Measurements from ENCODE around the gene CELSR1.

DNA sequence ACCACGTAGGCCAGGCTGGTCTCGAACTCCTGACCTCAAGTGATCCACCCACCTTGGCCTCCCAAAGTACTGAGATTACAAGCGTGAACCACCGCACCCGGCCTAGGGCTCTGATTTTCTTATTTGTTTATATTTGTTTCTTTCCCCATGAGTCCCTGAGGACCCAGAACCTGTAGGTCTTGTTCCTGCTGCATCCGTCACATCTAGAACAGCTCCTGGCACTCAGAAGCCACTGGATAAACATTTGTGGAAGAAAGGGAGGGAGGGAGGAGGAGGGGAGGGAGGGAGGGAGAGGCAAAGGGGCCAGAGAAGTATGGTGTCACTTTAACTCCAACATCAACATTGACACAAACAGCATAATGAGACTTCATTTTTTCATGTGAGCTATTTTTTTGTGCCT is 67.7 kb downstream of the CELSR1 start:
- TF ChIP-seq, protein P1, sequence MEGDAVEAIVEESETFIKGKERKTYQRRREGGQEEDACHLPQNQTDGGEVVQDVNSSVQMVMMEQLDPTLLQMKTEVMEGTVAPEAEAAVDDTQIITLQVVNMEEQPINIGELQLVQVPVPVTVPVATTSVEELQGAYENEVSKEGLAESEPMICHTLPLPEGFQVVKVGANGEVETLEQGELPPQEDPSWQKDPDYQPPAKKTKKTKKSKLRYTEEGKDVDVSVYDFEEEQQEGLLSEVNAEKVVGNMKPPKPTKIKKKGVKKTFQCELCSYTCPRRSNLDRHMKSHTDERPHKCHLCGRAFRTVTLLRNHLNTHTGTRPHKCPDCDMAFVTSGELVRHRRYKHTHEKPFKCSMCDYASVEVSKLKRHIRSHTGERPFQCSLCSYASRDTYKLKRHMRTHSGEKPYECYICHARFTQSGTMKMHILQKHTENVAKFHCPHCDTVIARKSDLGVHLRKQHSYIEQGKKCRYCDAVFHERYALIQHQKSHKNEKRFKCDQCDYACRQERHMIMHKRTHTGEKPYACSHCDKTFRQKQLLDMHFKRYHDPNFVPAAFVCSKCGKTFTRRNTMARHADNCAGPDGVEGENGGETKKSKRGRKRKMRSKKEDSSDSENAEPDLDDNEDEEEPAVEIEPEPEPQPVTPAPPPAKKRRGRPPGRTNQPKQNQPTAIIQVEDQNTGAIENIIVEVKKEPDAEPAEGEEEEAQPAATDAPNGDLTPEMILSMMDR (conservative IDR thresholded peaks at IDR 0.05; ENCODE audit: low read depth, low read length): no peak
- TF ChIP-seq EZH2 (IDR thresholded peaks at IDR 0.05; ENCODE audit: low read length, unreplicated experiment): no peak

Measured in PC-3 (cell line).